ENCODE results near the gene RBM26. TPM values are rescaled to one million over a fixed set of nuclear protein-coding genes. Genes with fewer than 3 reads are reported as not detected.
A peak's percentile ranks its signal among the peaks of the same experiment; 100 is the strongest.

RBM26 gene
- total RNA-seq, 1 experiment from 2014 or later: 70.5 TPM

- H3K23me2 ChIP-seq (ENCODE audit: insufficient read length, low read depth, low read length, poor library complexity, severe bottlenecking): peaks cover 10% of the 10 kb centered on the region
- peak overlapping the region; percentile 99 for H3K14ac ChIP-seq (ENCODE audit: insufficient read depth, low read length)
- H2BK120ac ChIP-seq (ENCODE audit: low read depth, low read length, poor library complexity, severe bottlenecking): no peak overlapping the region
- H3K4ac ChIP-seq (ENCODE audit: low read depth, low read length): no peak overlapping the region
- no peak overlapping the region for H2BK15ac ChIP-seq (ENCODE audit: low read depth, low read length)
- H3K79me2 ChIP-seq (ENCODE audit: insufficient read depth, low read length): peaks cover 38% of the 10 kb centered on the region; the same call in 1 of the 2 replicates
- H3K27me3 Mint-ChIP-seq (ENCODE audit: low read depth): no peaks in the 10 kb centered on the region
- WGBS (ENCODE audit: extremely low coverage, insufficient read length, low lambda C conversion rate): no CpG with 5 or more reads among the region's 19 CpGs
- peak overlapping the region; percentile 100 for H3K9ac ChIP-seq (ENCODE audit: extremely low read depth, insufficient read length, low read length)
- no peaks in the 10 kb centered on the region for H4K20me1 ChIP-seq (ENCODE audit: control insufficient read depth, insufficient read depth, insufficient read length)
- no peak for TF ChIP-seq CTCF (conservative IDR thresholded peaks at IDR 0.05)
- H3T11ph ChIP-seq (ENCODE audit: low read length): no peak overlapping the region
- no peak overlapping the region for H2BK5ac ChIP-seq (ENCODE audit: insufficient read length, low read length)
- no peaks in the 10 kb centered on the region for H3K79me1 ChIP-seq (ENCODE audit: insufficient read depth, low read depth, low read length, poor library complexity, severe bottlenecking)
- peak overlapping the region; percentile 94 for H3K27ac ChIP-seq (ENCODE audit: insufficient read length, low read depth, low read length)
- H3K4me1 Mint-ChIP-seq: peaks cover 24 to 29% of the 10 kb centered on the region in 2 experiments
- no peak overlapping the region for H4K5ac ChIP-seq (ENCODE audit: insufficient read length, low read depth, low read length)
- no peaks in the 10 kb centered on the region; the same call in 1 of the 2 replicates for H3K4me1 ChIP-seq (ENCODE audit: insufficient read depth, low read length)
- H3K56ac ChIP-seq (ENCODE audit: insufficient read length, low read depth, low read length): no peak overlapping the region
- H3K27ac Mint-ChIP-seq: peak overlapping the region in 1 of 3 experiments; percentile 89; a peak in 3 of 7 replicates
- no peak overlapping the region for H2BK12ac ChIP-seq (ENCODE audit: insufficient read length, low read depth, low read length)
- H3K4me3 Mint-ChIP-seq: no peak overlapping the region
- no peaks in the 10 kb centered on the region for H3K9me3 Mint-ChIP-seq
- no peak overlapping the region for H4K91ac ChIP-seq (ENCODE audit: insufficient read length, low read depth, low read length)
- no peaks in the 10 kb centered on the region for H3K9me3 ChIP-seq (ENCODE audit: control insufficient read depth, low read depth, low read length)
- peak overlapping the region; percentile 81 for H3K18ac ChIP-seq (ENCODE audit: insufficient read length, low read depth, low read length)
- H2AK5ac ChIP-seq (ENCODE audit: insufficient read length, low read length): no peak overlapping the region
- H2AFZ ChIP-seq (ENCODE audit: low read length): no peak overlapping the region
- H2BK20ac ChIP-seq (ENCODE audit: low read depth, low read length, poor library complexity, severe bottlenecking): no peak overlapping the region
- H3K23ac ChIP-seq (ENCODE audit: insufficient read length, low read depth, low read length): no peak overlapping the region
- DNase-seq: peak; percentile 34
- peaks cover 3 to 4% (median 4%) of the 10 kb centered on the region in 3 experiments; a peak in 5 of 7 replicates for H3K36me3 Mint-ChIP-seq (ENCODE audit: insufficient read depth in 1 of 3, low read depth in 3 of 3)
- H3K4me2 ChIP-seq (ENCODE audit: insufficient read depth, insufficient read length, low read length): peak overlapping the region; percentile 98
- H3K27me3 ChIP-seq (ENCODE audit: insufficient read depth, low read length): no peaks in the 10 kb centered on the region
- no peak overlapping the region for H4K8ac ChIP-seq (replicated peaks; ENCODE audit: insufficient read length, low read depth, low read length)
Observed at GRCh38 chr13:79405501-79405830, 589 bp downstream of the RBM26 start.
